ENCODE measurements around the gene CDK5RAP2. TPM values are rescaled to one million over a fixed set of nuclear protein-coding genes. Genes with fewer than 3 reads are reported as not detected.
"Not testable (repeated sequence)": the region's sequence is repeated elsewhere in the genome, so short reads cannot be mapped to it uniquely, and the experiment has no call there.

The CDK5RAP2 gene
- 48.4 and 68.8 TPM in 2 replicates for total RNA-seq (2014; rRNA removed; shearing (Covaris generic); ENCODE audit: low replicate concordance)

- Histone ChIP-seq H3K4me2 (ENCODE audit: low read depth, low read length, poor library complexity, severe bottlenecking) (peak within 1 kb of the TSS; percentile 97), H3K27me3 (ENCODE audit: low read length) (no peaks in the 10 kb centered on the region), H2AFZ (ENCODE audit: low read length) (peak within 1 kb of the TSS; percentile 92), H3K9me3 (ENCODE audit: low read length) (no peaks in the 10 kb centered on the region), H4K20me1 (ENCODE audit: insufficient read depth, low read depth, low read length) (no peaks in the 10 kb centered on the region), H3K9ac (ENCODE audit: low read length) (peak within 1 kb of the TSS; percentile 99), H3K36me3 (ENCODE audit: insufficient read depth, low read length) (no peaks in the 10 kb centered on the region; the same call in 1 of the 2 replicates), H3K4me3 (ENCODE audit: low read length) (peak within 1 kb of the TSS; percentile 99), H3K4me1 (ENCODE audit: low read length) (peaks cover 44% of the 10 kb centered on the region), H3K27ac (ENCODE audit: low read length) (peak within 1 kb of the TSS; percentile 67), H3K79me2 (ENCODE audit: low read length) (peaks cover 51% of the 10 kb centered on the region), H3K9me2 (replicated peaks; ENCODE audit: insufficient read depth, low read length) (no peaks in the 10 kb centered on the region)
- DNase-seq, result peak; percentile 99
Measured at GRCh38 chr9:120580051-120580896, at the start of gene CDK5RAP2. Gene CDK5RAP2, minus strand, starts transcription at chr9:120580167. Its CDS starts 189 bp downstream, at chr9:120579978.

GRCh38 chr9:120628925-120629497 lies 49.0 kb upstream of the CDK5RAP2 start:
- Histone ChIP-seq H3K27ac (ENCODE audit: low read length) (peak overlapping the region; percentile 71), H3K4me1 (ENCODE audit: low read length) (peaks cover 91% of the 10 kb centered on the region), H3K36me3 (ENCODE audit: insufficient read depth, low read length) (peaks cover 20% of the 10 kb centered on the region), H3K79me2 (ENCODE audit: low read length) (peaks cover 91% of the 10 kb centered on the region)
- H3K4me2 ChIP-seq (ENCODE audit: low read depth, low read length, poor library complexity, severe bottlenecking); H3K4me3 ChIP-seq (ENCODE audit: low read length); H3K9me3 ChIP-seq (ENCODE audit: low read length); DNase-seq; H4K20me1 ChIP-seq (ENCODE audit: insufficient read depth, low read depth, low read length); H3K27me3 ChIP-seq (ENCODE audit: low read length); H3K9ac ChIP-seq (ENCODE audit: low read length); H2AFZ ChIP-seq (ENCODE audit: low read length); H3K9me2 ChIP-seq (replicated peaks; ENCODE audit: insufficient read depth, low read length): not testable (repeated sequence)

- no peak for DNase-seq
- no peak overlapping the region for H3K4me2 ChIP-seq (ENCODE audit: low read depth, low read length, poor library complexity, severe bottlenecking)
- H3K9me2 ChIP-seq (replicated peaks; ENCODE audit: insufficient read depth, low read length), result no peaks in the 10 kb centered on the region
Measured at GRCh38 chr9:120628207-120628924, 48.4 kb upstream of the CDK5RAP2 start.

GRCh38 chr9:120627073-120627472 lies 47.1 kb upstream of the CDK5RAP2 start:
- peaks cover 91% of the 10 kb centered on the region for H3K79me2 ChIP-seq (ENCODE audit: low read length)
- peaks cover 35% of the 10 kb centered on the region for H3K36me3 ChIP-seq (ENCODE audit: insufficient read depth, low read length)
- H4K20me1 ChIP-seq (ENCODE audit: insufficient read depth, low read depth, low read length), result 0 out of 2 replicates have a peak, but pooled peaks cover 2% of the 10 kb centered on the region

More at GRCh38 chr9:120628207-120628924, 48.4 kb upstream of the CDK5RAP2 start:
- Histone ChIP-seq H3K4me1 (ENCODE audit: low read length) (peaks cover 91% of the 10 kb centered on the region), H4K20me1 (ENCODE audit: insufficient read depth, low read depth, low read length) (0 out of 2 replicates have a peak, but pooled peaks cover 2% of the 10 kb centered on the region), H3K9me3 (ENCODE audit: low read length) (no peaks in the 10 kb centered on the region), H3K27me3 (ENCODE audit: low read length) (no peaks in the 10 kb centered on the region), H3K4me3 (ENCODE audit: low read length) (no peak overlapping the region), H3K27ac (ENCODE audit: low read length) (peak overlapping the region; percentile 71), H3K36me3 (ENCODE audit: insufficient read depth, low read length) (peaks cover 23% of the 10 kb centered on the region), H2AFZ (ENCODE audit: low read length) (no peak overlapping the region), H3K79me2 (ENCODE audit: low read length) (peaks cover 91% of the 10 kb centered on the region), H3K9ac (ENCODE audit: low read length) (no peak overlapping the region)

GRCh38 chr9:120626512-120626911 lies 46.5 kb upstream of the CDK5RAP2 start:
- no peak for DNase-seq

More at GRCh38 chr9:120627073-120627472, 47.1 kb upstream of the CDK5RAP2 start:
- Histone ChIP-seq H3K27me3 (ENCODE audit: low read length) (no peaks in the 10 kb centered on the region), H3K4me3 (ENCODE audit: low read length) (no peak overlapping the region), H3K4me1 (ENCODE audit: low read length) (peaks cover 91% of the 10 kb centered on the region), H2AFZ (ENCODE audit: low read length) (no peak overlapping the region), H3K4me2 (ENCODE audit: low read depth, low read length, poor library complexity, severe bottlenecking) (no peak overlapping the region), H3K9ac (ENCODE audit: low read length) (no peak overlapping the region), H3K9me2 (replicated peaks; ENCODE audit: insufficient read depth, low read length) (no peaks in the 10 kb centered on the region), H3K9me3 (ENCODE audit: low read length) (no peaks in the 10 kb centered on the region), H3K27ac (ENCODE audit: low read length) (peak overlapping the region; percentile 71)
- DNase-seq, result no peak

GRCh38 chr9:120625222-120625621 lies 45.3 kb upstream of the CDK5RAP2 start:
- no peak for DNase-seq
- H3K9me3 ChIP-seq (ENCODE audit: low read length), result no peaks in the 10 kb centered on the region
- peaks cover 91% of the 10 kb centered on the region for H3K79me2 ChIP-seq (ENCODE audit: low read length)
- H3K4me2 ChIP-seq (ENCODE audit: low read depth, low read length, poor library complexity, severe bottlenecking), result no peak overlapping the region
- no peaks in the 10 kb centered on the region for H3K27me3 ChIP-seq (ENCODE audit: low read length)
- H3K4me1 ChIP-seq (ENCODE audit: low read length), result peaks cover 94% of the 10 kb centered on the region
- H3K9me2 ChIP-seq (replicated peaks; ENCODE audit: insufficient read depth, low read length), result no peaks in the 10 kb centered on the region
- H3K4me3 ChIP-seq (ENCODE audit: low read length), result no peak overlapping the region
- H3K36me3 ChIP-seq (ENCODE audit: insufficient read depth, low read length), result peaks cover 42% of the 10 kb centered on the region
- 0 out of 2 replicates have a peak, but pooled peaks cover 2% of the 10 kb centered on the region for H4K20me1 ChIP-seq (ENCODE audit: insufficient read depth, low read depth, low read length)
- no peak overlapping the region for H2AFZ ChIP-seq (ENCODE audit: low read length)
- peak overlapping the region; percentile 60 for H3K27ac ChIP-seq (ENCODE audit: low read length)
- no peak overlapping the region for H3K9ac ChIP-seq (ENCODE audit: low read length)

More at GRCh38 chr9:120626512-120626911, 46.5 kb upstream of the CDK5RAP2 start:
- H3K36me3 ChIP-seq (ENCODE audit: insufficient read depth, low read length), result peaks cover 37% of the 10 kb centered on the region
- H3K4me1 ChIP-seq (ENCODE audit: low read length), result peaks cover 93% of the 10 kb centered on the region
- no peak overlapping the region for H3K9ac ChIP-seq (ENCODE audit: low read length)
- H3K27ac ChIP-seq (ENCODE audit: low read length), result peak overlapping the region; percentile 71
- H4K20me1 ChIP-seq (ENCODE audit: insufficient read depth, low read depth, low read length), result 0 out of 2 replicates have a peak, but pooled peaks cover 2% of the 10 kb centered on the region
- no peak overlapping the region for H3K4me2 ChIP-seq (ENCODE audit: low read depth, low read length, poor library complexity, severe bottlenecking)
- peaks cover 90% of the 10 kb centered on the region for H3K79me2 ChIP-seq (ENCODE audit: low read length)
- H3K9me3 ChIP-seq (ENCODE audit: low read length), result no peaks in the 10 kb centered on the region
- no peaks in the 10 kb centered on the region for H3K9me2 ChIP-seq (replicated peaks; ENCODE audit: insufficient read depth, low read length)
- no peak overlapping the region for H2AFZ ChIP-seq (ENCODE audit: low read length)
- H3K4me3 ChIP-seq (ENCODE audit: low read length), result no peak overlapping the region
- H3K27me3 ChIP-seq (ENCODE audit: low read length), result no peaks in the 10 kb centered on the region

- H3K9me2 ChIP-seq (replicated peaks; ENCODE audit: insufficient read depth, low read length), result no peaks in the 10 kb centered on the region
- no peaks in the 10 kb centered on the region for H3K27me3 ChIP-seq (ENCODE audit: low read length)
- peak overlapping the region; percentile 82 for H3K27ac ChIP-seq (ENCODE audit: low read length)
- H2AFZ ChIP-seq (ENCODE audit: low read length), result no peak overlapping the region
- H4K20me1 ChIP-seq (ENCODE audit: insufficient read depth, low read depth, low read length), result no peaks in the 10 kb centered on the region
- DNase-seq, result no peak
- peak overlapping the region; percentile 15 for H3K4me2 ChIP-seq (ENCODE audit: low read depth, low read length, poor library complexity, severe bottlenecking)
- H3K4me3 ChIP-seq (ENCODE audit: low read length), result no peak overlapping the region
- peaks cover 55% of the 10 kb centered on the region for H3K36me3 ChIP-seq (ENCODE audit: insufficient read depth, low read length)
- no peaks in the 10 kb centered on the region for H3K9me3 ChIP-seq (ENCODE audit: low read length)
- peaks cover 80% of the 10 kb centered on the region for H3K4me1 ChIP-seq (ENCODE audit: low read length)
- no peak overlapping the region for H3K9ac ChIP-seq (ENCODE audit: low read length)
- H3K79me2 ChIP-seq (ENCODE audit: low read length), result peaks cover 94% of the 10 kb centered on the region
Measured at GRCh38 chr9:120622790-120623189, 42.8 kb upstream of the CDK5RAP2 start.
